NCI-H460 (cell line): ENCODE data around the gene BLOC1S3. TPM values are rescaled to one million over a fixed set of nuclear protein-coding genes. Genes with fewer than 3 reads are reported as not detected.

Experiments
- DNase-seq: peaks from one replicate; pipeline ENCODE4 v3.0.0-alpha.2; 2016; ENCODE audit warnings: low read depth; ENCODE audit errors: extremely low read depth
- total RNA-seq: library from RNA; depleted of rRNA; stranded (reverse); fragments of >200 nt; shearing (Covaris generic); gene quantifications from 2 replicates; pipeline ENCODE4 v1.2.3, GENCODE V29; 2014

The BLOC1S3 gene
- total RNA-seq, 1 experiment from 2014 or later, result 4.2 TPM

DNA sequence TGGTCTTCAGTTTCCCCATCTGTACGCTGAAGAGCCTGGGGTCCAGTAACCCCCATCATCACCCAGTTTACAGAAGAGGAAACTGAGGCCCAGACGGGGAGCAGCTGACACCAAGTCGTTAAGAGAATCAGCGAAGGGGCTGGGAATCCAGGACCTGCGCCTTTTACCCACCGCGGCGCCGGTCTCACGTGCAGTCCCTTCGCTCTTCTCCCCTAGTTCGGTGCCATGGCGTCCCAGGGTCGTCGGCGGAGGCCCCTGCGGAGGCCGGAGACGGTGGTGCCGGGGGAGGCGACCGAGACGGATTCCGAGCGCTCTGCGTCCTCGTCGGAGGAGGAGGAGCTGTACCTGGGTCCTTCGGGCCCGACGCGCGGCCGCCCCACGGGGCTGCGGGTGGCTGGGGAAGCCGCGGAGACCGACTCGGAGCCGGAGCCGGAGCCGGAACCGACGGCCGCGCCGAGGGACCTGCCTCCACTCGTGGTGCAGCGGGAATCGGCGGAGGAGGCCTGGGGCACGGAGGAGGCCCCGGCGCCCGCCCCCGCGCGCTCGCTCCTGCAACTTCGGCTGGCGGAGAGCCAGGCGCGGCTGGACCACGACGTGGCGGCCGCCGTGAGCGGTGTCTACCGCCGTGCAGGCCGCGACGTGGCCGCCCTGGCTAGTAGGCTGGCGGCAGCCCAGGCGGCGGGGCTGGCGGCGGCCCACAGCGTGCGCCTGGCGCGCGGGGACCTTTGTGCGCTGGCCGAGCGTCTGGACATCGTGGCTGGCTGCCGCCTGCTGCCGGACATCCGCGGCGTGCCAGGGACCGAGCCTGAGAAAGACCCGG, 698 bp downstream of the BLOC1S3 start:
- DNase-seq, result no peak

DNA sequence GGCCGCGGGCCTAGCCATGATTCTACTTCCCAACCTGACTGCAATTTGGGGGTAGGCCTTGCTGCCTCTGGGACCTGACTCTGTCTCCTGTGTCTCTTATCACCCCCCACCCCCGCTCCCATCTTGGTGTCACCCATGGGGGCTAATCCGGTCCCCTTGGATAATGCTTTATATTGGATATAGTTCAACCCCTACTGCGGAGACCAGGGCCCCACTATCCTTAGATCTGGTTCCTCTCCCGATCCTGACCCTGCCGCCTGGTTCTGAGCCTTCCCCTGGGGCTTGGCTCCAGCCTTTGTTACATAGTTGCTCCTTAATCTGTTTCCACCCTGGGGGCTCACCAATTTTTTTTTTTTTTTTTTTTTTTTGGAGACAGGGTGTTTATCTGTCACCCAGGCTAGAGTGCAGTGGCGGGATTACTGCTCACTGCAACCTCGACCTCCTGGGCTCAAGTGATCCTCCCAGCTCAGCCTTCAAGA, 1.3 kb downstream of the BLOC1S3 start:
- no peak for DNase-seq

DNA sequence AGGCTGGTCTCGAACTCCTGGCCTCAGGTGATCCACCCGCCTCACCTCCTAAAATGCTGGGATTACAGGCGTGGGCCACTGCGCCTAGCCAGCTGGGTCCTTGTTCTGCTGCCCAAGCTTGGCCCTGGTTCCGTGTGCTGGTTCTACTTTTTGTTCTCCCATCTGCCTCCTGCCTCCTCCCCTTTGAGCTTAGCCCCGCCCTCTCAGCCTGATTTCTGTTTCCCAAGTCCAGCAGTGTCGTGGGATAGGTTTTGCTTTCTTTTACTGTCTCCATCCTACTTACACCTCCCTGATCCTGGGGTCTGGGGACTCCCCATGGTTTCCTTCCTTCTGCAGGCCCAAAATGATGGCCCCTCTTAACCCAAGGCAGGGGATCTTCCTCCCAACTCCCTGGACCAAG, 2.4 kb downstream of the BLOC1S3 start:
- no peak for DNase-seq

DNA sequence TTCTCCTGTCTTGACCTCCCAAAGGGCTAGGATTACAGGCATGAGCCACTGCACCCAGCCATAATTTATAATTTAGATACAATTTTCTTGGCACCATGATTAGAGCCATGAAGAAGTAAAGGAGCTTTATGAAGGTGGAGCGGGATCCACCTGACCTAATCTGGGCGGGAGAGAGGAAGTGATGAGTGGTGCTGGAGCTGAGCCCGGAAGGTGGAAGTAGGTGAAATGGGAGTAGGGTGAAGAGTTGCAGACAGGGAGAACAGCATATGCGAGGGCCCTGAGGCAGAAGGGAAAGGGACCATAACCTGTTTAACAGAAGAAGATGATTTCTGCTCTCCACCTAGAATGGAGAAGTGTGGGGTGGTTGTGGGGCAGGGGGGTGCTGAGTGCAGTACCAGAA, 4.2 kb downstream of the BLOC1S3 start:
- DNase-seq, result no peak

DNA sequence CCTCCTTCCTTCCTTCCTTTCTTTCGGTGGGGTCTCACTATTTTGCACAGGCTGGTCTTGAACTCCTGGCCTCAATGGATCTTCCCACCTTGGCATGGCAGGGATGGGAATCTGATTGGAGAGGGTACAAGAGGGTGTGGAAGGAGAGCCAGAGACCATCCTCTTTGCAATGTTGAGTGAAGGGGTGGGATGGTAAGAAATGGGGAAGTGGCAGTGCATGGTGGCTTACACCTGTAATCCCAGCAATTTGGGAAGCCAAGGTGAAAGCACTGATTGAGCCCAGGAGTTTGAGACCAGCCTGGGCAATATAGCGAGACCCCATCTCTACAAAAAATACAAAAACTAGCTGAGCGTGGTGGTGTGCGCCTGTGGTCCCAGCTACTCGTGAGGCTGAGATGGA, 5.5 kb downstream of the BLOC1S3 start:
- DNase-seq, result no peak

DNA sequence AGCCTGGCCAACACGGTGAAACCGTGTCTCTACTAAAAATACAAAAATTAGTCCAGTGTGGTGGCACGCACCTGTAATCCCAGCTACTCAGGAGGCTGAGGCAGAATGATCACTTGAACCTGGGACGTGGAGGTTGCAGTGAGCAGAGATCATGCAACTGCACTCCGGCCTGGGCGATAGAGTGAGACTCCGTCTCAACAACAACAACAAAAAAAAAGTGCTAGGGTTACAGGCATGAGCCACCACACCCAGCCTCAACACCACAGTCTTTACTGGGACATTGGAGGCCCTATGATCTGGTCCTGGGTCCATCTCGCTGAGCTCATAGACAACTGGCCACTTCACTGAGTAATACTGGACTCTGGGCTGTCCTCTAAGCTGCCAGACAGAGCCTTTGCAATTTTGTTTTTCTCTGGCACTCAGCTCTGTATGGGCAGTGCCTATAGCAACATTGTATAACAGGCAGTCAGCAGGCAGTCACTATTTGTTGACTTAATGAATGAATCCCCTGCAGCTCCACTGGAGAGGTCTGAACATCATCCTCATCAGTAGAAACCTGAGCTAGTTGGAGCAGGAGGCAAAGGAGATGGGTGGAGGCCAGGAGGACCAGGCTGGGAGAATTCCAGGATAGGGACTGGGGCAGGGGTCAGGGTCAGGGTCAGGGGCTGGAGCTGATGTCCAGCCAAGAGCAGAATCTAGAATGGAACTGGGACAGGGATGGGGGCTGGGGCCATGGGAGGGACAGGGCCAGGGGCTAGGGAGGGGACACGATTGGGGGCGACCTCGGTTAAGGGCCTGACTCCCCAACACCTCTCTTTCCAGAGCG, 8.1 kb downstream of the BLOC1S3 start:
- DNase-seq, result no peak

DNA sequence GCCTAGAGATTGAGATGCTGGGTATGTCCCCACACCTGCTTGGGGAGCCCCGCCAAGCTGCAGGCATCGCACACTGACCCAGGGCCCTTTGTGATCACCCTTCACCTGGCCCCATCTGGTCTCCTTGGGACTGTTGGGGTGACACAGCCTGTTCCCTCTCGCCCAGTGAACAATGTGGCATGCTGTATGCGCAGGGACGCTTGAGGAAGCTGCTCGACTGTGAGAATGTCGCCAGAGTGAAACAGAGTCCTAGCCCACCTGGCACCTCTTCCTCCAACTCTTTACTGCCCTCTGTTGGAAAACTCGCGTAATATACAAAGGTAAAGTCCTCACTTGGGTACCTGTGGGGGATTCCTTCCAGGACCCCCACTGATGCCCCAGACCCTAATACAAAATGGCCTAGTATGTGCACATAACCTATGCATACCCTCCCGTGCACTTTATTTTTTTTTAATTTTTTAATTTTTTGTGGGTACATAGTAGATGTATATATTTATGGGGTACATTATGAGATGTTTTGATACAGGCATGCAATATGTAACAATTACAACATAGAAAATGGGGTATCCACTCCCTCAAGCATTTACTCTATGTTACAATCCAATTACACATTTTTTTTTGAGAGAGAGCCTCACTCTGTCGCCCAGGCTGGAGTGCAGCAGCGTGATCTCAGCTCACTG, 9.0 kb downstream of the BLOC1S3 start:
- DNase-seq, result no peak

DNA sequence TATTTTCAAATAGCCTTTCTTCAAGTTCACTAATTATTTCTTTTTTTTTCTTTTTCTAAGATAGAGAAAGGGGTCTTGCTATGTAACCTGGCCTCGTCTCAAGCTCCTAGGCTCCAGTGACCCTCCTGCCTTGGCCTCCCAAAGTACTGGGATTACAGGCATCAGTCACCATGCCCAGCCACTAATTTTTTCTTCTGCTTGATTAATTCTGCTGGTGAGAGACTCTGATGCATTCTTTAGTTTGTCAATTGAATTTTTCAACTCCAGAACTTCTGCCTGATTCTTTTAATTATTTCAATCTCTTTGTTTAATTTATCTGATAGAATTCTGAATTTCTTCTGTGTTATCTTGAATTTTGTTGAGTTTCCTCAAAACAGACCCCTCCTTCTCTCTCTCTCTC, 11.4 kb downstream of the BLOC1S3 start:
- DNase-seq, result no peak

DNA sequence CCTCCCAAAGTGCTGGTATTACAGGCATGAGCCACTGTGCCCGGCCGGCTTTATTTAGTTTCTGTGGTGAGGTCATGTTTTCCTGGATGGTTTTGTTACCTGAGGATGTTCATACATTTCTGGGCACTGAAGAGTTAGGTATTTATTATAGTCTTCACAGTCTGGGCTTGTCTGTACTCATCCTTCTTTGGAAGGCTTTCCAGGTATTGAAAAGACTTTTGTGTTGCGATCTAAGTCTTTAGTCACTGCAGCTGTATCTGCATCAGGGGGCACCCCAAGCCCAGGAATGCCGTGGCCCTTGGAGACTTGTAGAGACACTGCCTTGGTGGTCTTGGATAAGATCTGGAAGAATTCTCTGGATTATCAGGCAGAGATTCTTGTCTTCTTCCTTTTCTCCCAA, 12.8 kb downstream of the BLOC1S3 start:
- no peak for DNase-seq

DNA sequence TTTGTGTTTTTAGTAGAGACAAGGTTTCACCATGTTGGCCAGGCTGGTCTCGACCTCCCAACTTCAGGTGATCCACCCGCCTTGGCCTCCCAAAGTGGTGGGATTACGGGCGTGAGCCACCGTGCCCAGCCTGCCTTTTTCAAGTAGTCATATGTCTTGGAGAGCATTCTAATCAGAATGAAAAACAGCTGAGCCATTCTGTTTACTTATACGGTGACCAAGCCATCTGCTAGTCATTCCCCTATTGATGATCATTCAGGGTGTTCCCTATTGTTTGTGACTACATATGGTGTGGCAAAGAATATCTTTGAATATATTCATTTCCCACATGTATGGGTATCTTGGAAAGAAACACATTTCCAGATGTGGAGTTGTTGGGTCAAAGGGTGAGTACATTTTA, 17.2 kb downstream of the BLOC1S3 start:
- no peak for DNase-seq

DNA sequence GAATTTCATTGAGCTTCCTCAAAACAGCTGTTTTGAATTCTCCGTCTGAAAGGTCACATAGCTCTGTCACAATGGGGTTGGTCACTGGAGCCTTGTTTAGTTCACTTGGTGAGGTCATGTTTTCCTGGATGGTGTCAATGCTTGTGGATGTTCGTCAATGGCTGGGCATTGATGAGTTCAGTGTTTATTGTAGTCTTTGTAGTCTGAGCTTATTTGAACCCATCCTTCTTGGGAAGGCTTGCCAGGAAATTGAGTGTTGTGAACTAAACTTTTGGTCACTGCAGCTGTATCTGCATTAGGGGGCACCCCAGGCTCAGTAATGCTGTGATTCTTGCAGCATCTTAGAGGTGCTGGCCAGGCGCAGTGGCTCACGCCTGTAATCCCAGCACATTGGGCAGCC, 22.0 kb downstream of the BLOC1S3 start:
- peak; percentile 25 for DNase-seq

DNA sequence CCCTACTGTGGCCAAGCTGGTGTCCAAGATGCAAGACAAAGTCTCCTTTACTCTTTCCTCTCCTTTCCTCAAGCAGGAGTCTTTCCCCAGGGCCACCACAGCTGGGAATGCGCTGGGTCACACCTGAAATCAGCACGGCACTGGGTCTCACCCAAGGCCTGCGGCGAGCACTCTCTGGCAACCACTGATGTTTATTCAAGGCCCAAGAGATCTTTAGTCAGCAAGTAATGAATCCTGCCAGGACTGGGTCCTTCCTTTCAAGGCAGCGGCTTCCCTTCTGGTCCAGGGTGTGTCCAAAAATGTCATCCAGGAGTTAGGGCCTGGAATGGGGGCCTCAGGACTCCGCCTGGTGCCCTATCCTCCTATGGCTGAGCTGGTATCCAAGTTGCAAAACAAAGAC, 24.1 kb downstream of the BLOC1S3 start:
- DNase-seq, result no peak

DNA sequence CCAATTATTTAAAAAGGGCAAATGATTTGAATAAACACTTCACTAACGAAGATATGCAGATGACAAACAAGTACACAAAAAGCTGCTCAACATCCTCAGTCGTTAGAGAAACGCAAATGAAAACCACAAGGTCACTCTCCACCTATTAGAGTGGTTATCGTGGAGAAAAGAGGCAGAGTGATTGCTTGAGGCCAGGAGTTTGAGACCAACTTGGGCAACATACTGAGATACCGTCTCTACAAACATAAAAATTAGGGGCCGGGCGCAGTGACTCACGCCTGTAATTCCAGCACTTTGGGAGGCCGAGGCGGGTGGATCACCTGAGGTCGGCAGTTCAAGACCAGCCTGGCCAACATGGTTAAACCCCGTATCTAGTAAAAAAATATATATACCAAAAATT, 27.2 kb downstream of the BLOC1S3 start:
- no peak for DNase-seq

DNA sequence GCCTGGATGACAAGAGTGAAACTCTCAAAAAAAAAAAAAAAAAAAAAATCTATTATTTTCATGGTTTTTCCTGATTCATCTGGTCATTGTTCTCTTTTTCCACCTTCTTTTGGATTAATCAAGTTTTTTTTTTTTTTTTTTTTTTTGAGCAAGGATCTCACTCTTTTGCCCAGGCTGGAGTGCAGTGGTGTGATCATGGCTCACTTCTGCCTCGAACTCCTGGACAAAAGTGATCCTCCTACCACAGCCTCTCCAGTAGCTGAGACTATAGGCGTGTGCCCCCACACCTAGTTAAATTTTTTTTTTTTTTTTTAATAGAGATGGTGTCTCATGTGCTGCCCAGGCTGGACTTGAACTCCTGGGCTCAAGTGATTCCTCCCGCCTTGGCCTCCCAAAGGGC, 27.7 kb downstream of the BLOC1S3 start:
- DNase-seq, result no peak

DNA sequence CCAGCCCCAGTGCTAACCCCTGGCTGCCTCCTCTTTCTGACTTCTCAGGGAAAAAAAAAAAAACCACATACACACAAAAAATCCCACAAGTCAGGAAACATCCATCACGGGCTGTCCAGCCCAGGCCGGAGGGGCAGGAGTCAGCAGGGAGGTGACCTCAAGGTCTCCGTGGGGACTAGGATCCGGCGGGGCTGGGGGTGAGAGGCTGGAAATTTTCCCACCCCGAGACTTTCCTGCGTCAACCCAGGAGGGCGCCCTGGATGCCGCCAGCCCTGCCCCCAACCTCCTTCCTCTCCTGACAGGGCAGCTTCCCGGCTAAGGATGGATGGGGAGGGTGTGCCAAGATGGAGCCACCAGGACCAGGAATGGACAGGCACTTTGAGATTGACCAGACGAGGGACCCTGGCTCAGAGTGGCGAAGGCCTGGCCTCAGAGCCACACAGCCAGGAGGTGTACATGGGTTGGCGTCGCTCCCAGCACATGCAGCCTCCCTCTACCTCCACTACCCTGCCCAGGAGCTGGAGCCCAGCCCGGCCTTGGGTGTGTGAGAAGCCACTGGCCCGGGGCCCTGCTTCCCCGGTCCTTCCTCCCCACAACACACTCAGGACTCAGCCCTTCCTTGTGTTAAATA, 33.3 kb downstream of the BLOC1S3 start:
- DNase-seq, result no peak

DNA sequence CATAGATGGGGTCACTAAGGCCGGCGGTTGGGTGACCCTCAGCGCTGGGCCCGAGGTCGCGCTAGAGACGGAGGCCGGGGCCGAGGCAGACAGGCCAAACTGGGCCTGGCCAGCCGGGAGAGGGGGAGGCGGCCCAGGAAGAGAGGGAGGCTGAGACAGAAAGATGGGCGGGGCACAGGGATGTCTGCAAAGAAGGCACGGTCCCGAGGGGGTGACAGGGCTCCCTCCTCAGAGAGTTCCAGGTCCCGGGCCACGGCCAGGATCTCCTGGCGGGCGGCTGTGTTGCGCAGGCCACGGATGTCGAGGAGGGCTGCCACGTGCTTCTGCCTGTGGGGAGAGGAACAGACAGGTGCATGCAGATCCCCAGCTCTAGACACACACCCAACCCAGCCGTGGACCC, 34.4 kb downstream of the BLOC1S3 start:
- DNase-seq, result no peak

DNA sequence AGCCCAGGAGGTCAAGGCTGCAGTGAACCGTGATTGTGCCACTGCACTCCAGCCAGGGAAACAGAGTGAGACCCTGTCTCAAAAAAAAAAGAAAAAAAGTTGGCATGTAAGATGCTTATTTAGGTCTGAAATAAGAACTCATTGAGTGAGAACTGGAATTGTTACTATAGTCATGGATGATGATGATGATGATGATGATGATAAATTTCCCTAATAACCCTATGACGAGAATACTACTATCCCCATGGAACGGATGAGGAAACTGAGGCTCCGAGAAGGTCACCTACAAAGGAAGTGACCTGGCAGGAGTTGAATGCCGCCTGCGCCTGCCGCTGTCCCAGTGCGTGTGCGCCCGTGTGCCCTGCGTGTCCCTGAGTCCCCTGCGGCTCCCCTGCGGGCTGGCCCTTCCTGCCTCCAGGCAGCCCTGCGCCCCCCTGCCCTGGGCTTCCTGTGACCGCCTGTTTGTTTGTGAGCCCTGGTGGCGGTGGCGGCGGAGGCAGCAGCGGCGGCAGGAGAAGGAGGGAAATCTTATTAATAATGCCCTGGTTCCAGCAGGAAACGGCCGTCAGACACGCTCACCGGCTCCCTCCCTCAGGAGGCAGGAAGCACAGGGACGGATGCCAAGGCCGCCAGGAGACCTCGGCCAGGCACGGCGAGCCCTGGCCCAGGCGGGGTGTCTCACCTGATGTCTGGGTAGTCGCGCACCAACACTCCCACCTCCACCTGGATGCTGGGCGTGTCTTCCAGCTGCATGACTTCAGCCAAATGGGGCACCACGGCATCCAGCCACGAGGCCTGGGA, 37.0 kb downstream of the BLOC1S3 start:
- no peak for DNase-seq

DNA sequence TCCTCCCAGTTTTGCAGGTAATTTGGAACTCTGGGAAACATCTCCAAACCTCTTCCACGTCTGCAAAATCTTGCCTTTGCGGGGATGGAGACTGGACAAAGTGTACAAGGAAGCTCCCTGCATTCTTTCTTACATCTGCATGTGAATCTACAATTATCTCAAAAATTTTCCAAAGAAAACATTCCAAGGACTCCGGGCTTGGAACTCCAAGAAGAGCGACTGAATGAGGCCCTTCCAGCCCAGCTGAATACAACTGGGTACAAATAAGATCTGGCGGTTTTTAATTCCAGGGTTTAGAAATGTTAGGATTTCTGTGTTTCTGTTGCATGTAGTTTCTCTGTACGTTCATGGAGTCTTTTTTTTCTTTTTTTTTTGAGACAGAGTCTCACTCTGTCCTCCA, 38.1 kb downstream of the BLOC1S3 start:
- no peak for DNase-seq

DNA sequence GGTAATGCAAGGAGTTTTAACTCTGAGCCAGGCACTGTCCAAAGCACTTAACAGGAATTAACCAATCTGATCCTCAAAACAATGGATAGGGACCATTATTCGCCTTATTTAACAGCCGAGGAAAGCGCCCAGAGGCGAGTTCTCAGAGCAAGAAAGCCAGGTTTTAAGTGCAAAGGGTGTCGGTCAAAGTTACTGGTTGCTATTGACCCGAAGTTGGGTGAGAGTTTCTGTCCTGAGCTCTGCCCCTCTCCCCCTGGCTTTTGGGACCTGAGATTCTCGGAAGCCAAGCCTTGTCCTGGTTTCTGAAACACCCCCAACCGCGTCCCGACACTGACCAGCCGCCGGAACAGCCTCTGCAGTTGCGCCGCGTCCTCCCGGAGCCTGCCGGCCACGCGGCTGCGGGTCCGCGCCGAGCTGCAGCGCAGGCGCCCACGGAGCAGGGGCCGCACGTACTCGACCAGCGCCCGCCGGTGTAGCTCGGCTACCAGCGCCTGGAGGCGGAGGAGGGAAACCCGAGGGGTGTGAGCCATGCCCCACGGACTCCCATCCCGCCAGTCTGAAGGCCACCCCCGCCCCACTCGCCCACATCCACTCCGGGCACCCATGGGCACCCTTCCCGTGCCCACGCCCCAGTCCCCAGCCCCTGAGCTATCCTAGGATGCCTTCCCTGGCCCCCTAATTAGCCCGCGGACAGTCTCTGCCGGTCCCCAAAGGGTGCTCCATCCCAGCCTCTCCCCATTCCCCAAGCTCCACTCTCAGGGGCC, 38.8 kb downstream of the BLOC1S3 start:
- DNase-seq, result no peak
